ENCODE data around the gene IL32. TPM values are rescaled to one million over a fixed set of nuclear protein-coding genes. Genes with fewer than 3 reads are reported as not detected.

IL32 gene
- total RNA-seq, 1 experiment from 2014 or later, result 4.7 TPM

DNA sequence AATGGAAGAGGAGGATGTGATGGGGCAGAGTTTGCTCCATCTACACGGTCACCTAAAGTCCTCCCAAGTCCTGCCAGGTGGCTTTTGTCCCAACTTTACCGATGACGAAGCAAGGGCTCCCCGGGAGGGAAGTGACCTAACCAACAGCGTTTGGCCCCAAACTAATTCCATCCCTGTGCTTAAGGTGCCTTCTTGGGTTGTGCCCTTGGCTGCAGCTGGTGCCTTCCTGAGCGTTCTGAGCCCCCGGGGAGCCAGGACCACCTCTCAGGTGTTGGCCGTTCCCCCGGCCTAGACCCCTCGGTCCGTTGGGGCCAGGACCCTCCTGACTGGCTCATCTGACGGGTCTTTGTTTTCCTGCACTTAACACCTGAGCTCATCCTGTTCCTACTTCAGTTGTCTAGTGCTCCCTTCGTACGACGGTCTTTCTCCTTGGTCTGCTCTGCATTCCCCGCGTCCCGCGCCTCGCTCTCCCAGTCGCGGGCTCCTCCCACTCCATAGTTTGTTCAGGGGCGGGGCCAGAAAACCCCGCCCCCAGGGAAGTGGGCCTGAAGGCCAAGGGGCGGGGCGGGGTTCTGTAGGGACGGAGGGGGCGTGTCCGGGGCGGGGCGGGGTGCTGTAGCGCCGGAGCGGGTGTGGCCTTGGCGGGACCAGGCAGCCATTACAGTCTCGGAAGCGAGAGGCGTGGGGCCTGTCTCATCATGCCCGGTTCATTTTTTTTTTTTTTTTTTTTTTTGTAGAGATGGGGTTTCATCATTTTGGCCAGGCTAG lies 34.5 kb downstream of the IL32 start (continued):
- TF ChIP-seq ZNF416 (CRISPR knock-in tag; IDR thresholded peaks at IDR 0.05) (no peak), JUN (CRISPR knock-in tag; IDR thresholded peaks at IDR 0.05) (no peak), FOXP1 (CRISPR knock-in tag; IDR thresholded peaks at IDR 0.05; ENCODE audit: borderline replicate concordance) (no peak; the same call in 1 of the 2 replicates), FOXJ3 (CRISPR knock-in tag; IDR thresholded peaks at IDR 0.05; ENCODE audit: borderline replicate concordance) (0 out of 2 replicates have a peak, but pooled peaks have one; percentile 17), NFYB (CRISPR knock-in tag; conservative IDR thresholded peaks at IDR 0.05; ENCODE audit: low read depth) (no peak)

DNA sequence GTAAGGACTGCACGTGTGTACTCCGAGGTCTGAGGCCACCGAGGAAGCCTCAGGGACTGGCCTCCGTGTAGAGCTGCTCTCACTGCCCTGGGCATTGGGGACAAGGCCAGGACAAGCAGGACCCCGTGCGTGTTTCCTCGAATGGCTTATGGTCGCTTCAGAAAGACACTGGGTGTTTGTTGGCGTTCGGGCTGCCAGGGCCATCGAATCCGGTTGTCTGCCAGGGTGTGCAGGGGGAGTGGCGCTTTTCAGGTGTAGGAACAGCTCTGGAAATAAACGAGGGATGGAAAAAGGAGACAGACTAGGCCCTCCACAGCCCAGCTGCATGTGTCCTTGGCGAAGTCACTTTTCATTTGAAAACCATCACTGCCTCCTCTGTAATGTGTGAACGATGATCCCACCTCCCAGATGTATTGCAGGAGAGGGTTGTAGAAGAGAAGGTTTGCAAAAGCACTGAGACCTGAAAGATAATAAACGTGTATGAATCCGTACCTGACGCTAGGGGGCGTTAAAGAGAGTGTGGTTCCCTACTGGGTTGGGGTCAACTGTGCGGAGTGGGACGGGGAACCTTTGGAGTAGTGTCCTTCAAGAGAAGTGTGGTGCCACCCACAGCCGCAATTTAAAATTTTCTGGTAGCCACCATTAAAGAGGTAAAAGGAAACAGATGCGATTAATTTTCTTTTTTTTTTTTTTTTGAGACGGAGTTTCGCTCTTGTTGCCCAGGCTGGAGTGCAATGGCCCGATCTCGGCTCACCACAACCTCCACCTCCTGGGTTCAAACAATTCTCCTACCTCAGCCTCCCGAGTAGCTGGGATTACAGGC lies 35.8 kb downstream of the IL32 start:
- no peaks in the 10 kb centered on the region for H3K9me3 Mint-ChIP-seq
- H3K4me3 Mint-ChIP-seq, result peak overlapping the region; percentile 61
- ChIA-PET POLR2A (interaction anchor here (1.2 to 3.2 kb wide), 7 partner anchors 16 to 92 kb away, joined by 3 to 14 read pairs (median 5); partner anchors contain the start of genes HCFC1R1, THOC6, TNFRSF12A and ZNF213), CTCF (interaction anchor here (0.7 to 8.5 kb wide), 18 partner anchors 8 to 100 kb away, joined by 3 to 68 read pairs (median 8); partner anchors contain the start of genes TNFRSF12A, ZNF205 and ZNF213)
- peaks cover 64% of the 10 kb centered on the region for H3K4me1 Mint-ChIP-seq
- no peak for TF ChIP-seq TCF7 (CRISPR knock-in tag; IDR thresholded peaks at IDR 0.05; ENCODE audit: low read depth)
- TF ChIP-seq, protein P1, sequence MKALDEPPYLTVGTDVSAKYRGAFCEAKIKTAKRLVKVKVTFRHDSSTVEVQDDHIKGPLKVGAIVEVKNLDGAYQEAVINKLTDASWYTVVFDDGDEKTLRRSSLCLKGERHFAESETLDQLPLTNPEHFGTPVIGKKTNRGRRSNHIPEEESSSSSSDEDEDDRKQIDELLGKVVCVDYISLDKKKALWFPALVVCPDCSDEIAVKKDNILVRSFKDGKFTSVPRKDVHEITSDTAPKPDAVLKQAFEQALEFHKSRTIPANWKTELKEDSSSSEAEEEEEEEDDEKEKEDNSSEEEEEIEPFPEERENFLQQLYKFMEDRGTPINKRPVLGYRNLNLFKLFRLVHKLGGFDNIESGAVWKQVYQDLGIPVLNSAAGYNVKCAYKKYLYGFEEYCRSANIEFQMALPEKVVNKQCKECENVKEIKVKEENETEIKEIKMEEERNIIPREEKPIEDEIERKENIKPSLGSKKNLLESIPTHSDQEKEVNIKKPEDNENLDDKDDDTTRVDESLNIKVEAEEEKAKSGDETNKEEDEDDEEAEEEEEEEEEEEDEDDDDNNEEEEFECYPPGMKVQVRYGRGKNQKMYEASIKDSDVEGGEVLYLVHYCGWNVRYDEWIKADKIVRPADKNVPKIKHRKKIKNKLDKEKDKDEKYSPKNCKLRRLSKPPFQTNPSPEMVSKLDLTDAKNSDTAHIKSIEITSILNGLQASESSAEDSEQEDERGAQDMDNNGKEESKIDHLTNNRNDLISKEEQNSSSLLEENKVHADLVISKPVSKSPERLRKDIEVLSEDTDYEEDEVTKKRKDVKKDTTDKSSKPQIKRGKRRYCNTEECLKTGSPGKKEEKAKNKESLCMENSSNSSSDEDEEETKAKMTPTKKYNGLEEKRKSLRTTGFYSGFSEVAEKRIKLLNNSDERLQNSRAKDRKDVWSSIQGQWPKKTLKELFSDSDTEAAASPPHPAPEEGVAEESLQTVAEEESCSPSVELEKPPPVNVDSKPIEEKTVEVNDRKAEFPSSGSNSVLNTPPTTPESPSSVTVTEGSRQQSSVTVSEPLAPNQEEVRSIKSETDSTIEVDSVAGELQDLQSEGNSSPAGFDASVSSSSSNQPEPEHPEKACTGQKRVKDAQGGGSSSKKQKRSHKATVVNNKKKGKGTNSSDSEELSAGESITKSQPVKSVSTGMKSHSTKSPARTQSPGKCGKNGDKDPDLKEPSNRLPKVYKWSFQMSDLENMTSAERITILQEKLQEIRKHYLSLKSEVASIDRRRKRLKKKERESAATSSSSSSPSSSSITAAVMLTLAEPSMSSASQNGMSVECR (CRISPR knock-in tag; IDR thresholded peaks at IDR 0.05; ENCODE audit: borderline replicate concordance), result 0 out of 2 replicates have a peak, but pooled peaks have one; percentile 16
- TF ChIP-seq, protein P2, sequence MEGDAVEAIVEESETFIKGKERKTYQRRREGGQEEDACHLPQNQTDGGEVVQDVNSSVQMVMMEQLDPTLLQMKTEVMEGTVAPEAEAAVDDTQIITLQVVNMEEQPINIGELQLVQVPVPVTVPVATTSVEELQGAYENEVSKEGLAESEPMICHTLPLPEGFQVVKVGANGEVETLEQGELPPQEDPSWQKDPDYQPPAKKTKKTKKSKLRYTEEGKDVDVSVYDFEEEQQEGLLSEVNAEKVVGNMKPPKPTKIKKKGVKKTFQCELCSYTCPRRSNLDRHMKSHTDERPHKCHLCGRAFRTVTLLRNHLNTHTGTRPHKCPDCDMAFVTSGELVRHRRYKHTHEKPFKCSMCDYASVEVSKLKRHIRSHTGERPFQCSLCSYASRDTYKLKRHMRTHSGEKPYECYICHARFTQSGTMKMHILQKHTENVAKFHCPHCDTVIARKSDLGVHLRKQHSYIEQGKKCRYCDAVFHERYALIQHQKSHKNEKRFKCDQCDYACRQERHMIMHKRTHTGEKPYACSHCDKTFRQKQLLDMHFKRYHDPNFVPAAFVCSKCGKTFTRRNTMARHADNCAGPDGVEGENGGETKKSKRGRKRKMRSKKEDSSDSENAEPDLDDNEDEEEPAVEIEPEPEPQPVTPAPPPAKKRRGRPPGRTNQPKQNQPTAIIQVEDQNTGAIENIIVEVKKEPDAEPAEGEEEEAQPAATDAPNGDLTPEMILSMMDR (IDR thresholded peaks at IDR 0.05), result peak; percentile 77
- TF ChIP-seq, protein P3, sequence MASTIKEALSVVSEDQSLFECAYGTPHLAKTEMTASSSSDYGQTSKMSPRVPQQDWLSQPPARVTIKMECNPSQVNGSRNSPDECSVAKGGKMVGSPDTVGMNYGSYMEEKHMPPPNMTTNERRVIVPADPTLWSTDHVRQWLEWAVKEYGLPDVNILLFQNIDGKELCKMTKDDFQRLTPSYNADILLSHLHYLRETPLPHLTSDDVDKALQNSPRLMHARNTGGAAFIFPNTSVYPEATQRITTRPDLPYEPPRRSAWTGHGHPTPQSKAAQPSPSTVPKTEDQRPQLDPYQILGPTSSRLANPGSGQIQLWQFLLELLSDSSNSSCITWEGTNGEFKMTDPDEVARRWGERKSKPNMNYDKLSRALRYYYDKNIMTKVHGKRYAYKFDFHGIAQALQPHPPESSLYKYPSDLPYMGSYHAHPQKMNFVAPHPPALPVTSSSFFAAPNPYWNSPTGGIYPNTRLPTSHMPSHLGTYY (CRISPR knock-in tag; IDR thresholded peaks at IDR 0.05), result no peak
- TF ChIP-seq, protein P4, sequence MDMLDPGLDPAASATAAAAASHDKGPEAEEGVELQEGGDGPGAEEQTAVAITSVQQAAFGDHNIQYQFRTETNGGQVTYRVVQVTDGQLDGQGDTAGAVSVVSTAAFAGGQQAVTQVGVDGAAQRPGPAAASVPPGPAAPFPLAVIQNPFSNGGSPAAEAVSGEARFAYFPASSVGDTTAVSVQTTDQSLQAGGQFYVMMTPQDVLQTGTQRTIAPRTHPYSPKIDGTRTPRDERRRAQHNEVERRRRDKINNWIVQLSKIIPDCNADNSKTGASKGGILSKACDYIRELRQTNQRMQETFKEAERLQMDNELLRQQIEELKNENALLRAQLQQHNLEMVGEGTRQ (CRISPR knock-in tag; IDR thresholded peaks at IDR 0.05), result no peak
- ATAC-seq (no peak), DNase-seq (ENCODE audit: low spot score) (peak; percentile 61)
- H3K36me3 Mint-ChIP-seq, result peaks cover 9% of the 10 kb centered on the region
- no peaks in the 10 kb centered on the region; the same call in 1 of the 2 replicates for H3K27me3 Mint-ChIP-seq (ENCODE audit: low read depth)
- H3K27ac Mint-ChIP-seq, result peak overlapping the region; percentile 99

Data from WTC11 (cell line).